Endodermal cell (in vitro differentiated cells): ENCODE measurements around the gene PPP4R2. TPM values are rescaled to one million over a fixed set of nuclear protein-coding genes. Genes with fewer than 3 reads are reported as not detected.
"Not testable (repeated sequence)": the region's sequence is repeated elsewhere in the genome, so short reads cannot be mapped to it uniquely, and the experiment has no call there.

Experiments
- DNase-seq: peaks from one replicate; pipeline ENCODE4 v3.0.0-alpha.2; 2017
- H3K27ac ChIP-seq: 2 replicates; pipeline ENCODE4 v1.5.1; 2013; ENCODE audit warnings: mild to moderate bottlenecking, low read depth, low read length, moderate library complexity
- H3K27me3 ChIP-seq: 2 replicates; pipeline ENCODE4 v1.6.1; 2013; ENCODE audit warnings: mild to moderate bottlenecking, low read length, moderate library complexity; ENCODE audit not compliant: insufficient read depth, control insufficient read depth, poor library complexity, severe bottlenecking
- H3K36me3 ChIP-seq: 2 replicates; pipeline ENCODE4 v1.7.0; 2013; ENCODE audit warnings: mild to moderate bottlenecking, low read length, moderate library complexity; ENCODE audit not compliant: control insufficient read depth, insufficient read depth
- H3K4me1 ChIP-seq: one replicate; pipeline ENCODE4 v1.7.0; 2013; ENCODE audit warnings: low read length; ENCODE audit not compliant: control insufficient read depth, insufficient read depth
- H3K4me3 ChIP-seq: 2 replicates; pipeline ENCODE4 v1.5.1; 2013; ENCODE audit warnings: mild to moderate bottlenecking, low read length, moderate library complexity
- H3K9ac ChIP-seq: 2 replicates; pipeline ENCODE4 v1.6.1; 2013; ENCODE audit warnings: mild to moderate bottlenecking, low read length, moderate library complexity; ENCODE audit not compliant: poor library complexity, severe bottlenecking; ENCODE audit errors: extremely low read depth
- H3K9me3 ChIP-seq: 2 replicates; pipeline ENCODE4 v1.6.1; 2013; ENCODE audit warnings: mild to moderate bottlenecking, low read length, moderate library complexity; ENCODE audit not compliant: control insufficient read depth
- H3K27ac Mint-ChIP-seq: 2 replicates; pipeline ENCODE4 v1.8.0; 2020; ENCODE audit warnings: mixed read lengths
- H3K27me3 Mint-ChIP-seq: 2 replicates; pipeline ENCODE4 v1.8.0; 2021; ENCODE audit warnings: mild to moderate bottlenecking, mixed read lengths; ENCODE audit not compliant: insufficient read depth
- H3K36me3 Mint-ChIP-seq: 2 replicates; pipeline ENCODE4 v1.8.0; 2020; ENCODE audit warnings: low read depth, mixed read lengths
- H3K4me1 Mint-ChIP-seq: 2 replicates; pipeline ENCODE4 v1.8.0; 2020; ENCODE audit warnings: mixed read lengths
- H3K4me3 Mint-ChIP-seq: 2 replicates; pipeline ENCODE4 v1.8.0; 2020; ENCODE audit warnings: mild to moderate bottlenecking, moderate library complexity, mixed read lengths
- H3K9me3 Mint-ChIP-seq: 2 replicates; pipeline ENCODE4 v1.8.0; 2020; ENCODE audit warnings: mild to moderate bottlenecking, mixed read lengths
- WGBS, 2 experiments: methylation state at CpG; one replicate each; pipeline versions ENCODE4 v1.1.5 to v1.1.7; 2013; ENCODE audit warnings: missing lambda C conversion rate in 2 of 2, mixed read lengths in 1 of 2; ENCODE audit not compliant: insufficient coverage in 1 of 2, insufficient read length in 1 of 2; 5-methylcytosine and 5-hydroxymethylcytosine counted together
- total RNA-seq, 2 donors: library from RNA; stranded (reverse); fragmentation: NEBNext Ultra II Directional in 1 of 2; extraction: Animal tissue kit (Norgen Biotek cat#: 25700) in 1 of 2; gene quantifications; 2 replicates in 1 of 2; 3 replicates in 1 of 2; pipeline ENCODE4 v1.2.1, GENCODE V29; 2021
- TF ChIP-seq, protein P1 (sequence below): fragments of 200-600 bp; sonication (generic); conservative IDR thresholded peaks from 2 replicates; pipeline ENCODE4 v1.5.0; 2021; ENCODE audit warnings: antibody characterized with exemption, mild to moderate bottlenecking

PPP4R2 gene
- total RNA-seq, 2 donors from 2014 or later: 133 to 157 TPM

DNA sequence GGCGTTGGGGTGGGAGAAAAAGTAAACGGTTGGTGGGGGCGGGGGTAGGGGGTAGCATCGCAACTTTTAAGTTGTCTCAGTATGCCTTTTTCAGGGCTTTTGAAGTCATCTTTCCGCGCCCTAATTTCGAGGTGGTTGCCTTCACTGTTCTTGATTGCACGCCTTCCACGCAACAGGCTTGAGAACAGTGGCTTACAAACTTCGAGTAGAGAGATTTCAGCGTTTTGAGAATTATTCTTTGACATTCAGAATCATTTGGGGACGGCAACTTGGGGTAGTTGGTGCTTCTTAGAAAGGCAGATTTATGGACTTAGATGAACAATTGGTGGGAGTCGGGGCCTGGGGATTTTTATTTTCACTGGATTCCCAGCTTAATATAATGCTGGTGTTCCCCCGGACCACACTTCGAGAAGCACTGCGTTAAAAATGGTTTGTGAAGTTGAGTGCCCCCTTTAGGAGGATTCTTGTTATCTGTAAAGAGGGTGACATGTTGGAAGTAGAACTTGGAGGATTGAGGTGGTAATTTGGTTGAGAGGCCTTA is 880 bp downstream of the PPP4R2 start:
- Histone ChIP-seq H3K27me3 (no peaks in the 10 kb centered on the region), H3K4me3 (peak overlapping the region; percentile 100), H3K4me1 (no peaks in the 10 kb centered on the region), H3K9ac (peak overlapping the region; percentile 99), H3K36me3 (peaks cover 45% of the 10 kb centered on the region), H3K27ac (peak overlapping the region; percentile 96), H3K9me3 (no peaks in the 10 kb centered on the region)
- WGBS, 2 experiments: 0% methylated on average over 12 to 16 of the region's 16 CpGs
- Mint-ChIP-seq H3K4me3 (peak overlapping the region; percentile 86), H3K4me1 (peaks cover 26% of the 10 kb centered on the region), H3K9me3 (no peaks in the 10 kb centered on the region), H3K36me3 (peaks cover 41% of the 10 kb centered on the region), H3K27ac (peak overlapping the region; percentile 87), H3K27me3 (no peaks in the 10 kb centered on the region)
- TF ChIP-seq, protein P1, sequence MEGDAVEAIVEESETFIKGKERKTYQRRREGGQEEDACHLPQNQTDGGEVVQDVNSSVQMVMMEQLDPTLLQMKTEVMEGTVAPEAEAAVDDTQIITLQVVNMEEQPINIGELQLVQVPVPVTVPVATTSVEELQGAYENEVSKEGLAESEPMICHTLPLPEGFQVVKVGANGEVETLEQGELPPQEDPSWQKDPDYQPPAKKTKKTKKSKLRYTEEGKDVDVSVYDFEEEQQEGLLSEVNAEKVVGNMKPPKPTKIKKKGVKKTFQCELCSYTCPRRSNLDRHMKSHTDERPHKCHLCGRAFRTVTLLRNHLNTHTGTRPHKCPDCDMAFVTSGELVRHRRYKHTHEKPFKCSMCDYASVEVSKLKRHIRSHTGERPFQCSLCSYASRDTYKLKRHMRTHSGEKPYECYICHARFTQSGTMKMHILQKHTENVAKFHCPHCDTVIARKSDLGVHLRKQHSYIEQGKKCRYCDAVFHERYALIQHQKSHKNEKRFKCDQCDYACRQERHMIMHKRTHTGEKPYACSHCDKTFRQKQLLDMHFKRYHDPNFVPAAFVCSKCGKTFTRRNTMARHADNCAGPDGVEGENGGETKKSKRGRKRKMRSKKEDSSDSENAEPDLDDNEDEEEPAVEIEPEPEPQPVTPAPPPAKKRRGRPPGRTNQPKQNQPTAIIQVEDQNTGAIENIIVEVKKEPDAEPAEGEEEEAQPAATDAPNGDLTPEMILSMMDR: peak; percentile 74
- DNase-seq: peak; percentile 68

DNA sequence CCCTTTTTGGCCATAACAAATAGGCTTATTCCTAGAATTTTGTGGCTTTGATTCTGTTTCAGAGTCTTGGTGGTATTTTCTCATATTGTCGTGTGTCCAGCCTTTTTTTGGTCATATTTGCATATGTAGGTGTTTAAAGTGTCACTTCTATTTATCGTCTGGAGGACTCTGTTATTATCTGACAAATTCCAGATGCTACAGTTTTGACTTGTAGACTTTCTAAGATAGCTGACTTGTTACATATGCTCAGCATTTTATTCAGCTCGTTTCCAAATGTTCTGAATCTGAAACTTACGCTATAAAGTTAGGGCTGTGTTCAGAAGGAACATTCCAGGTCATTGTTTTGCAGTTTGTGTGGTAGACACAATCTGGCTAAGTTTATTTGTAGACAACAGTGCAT is 1.9 kb downstream of the PPP4R2 start:
- TF ChIP-seq, protein P1: no peak
- WGBS, 2 experiments: 20 to 49% methylated on average over 2 to 4 of the region's 4 CpGs
- Histone ChIP-seq H3K36me3 (peaks cover 54% of the 10 kb centered on the region), H3K9ac (peak overlapping the region; percentile 99), H3K27ac (no peak overlapping the region), H3K27me3 (no peaks in the 10 kb centered on the region), H3K4me1 (no peaks in the 10 kb centered on the region), H3K4me3 (peak overlapping the region; percentile 100), H3K9me3 (no peaks in the 10 kb centered on the region)
- DNase-seq: no peak
- Mint-ChIP-seq H3K36me3 (peaks cover 47% of the 10 kb centered on the region), H3K4me1 (peaks cover 28% of the 10 kb centered on the region), H3K27ac (peak overlapping the region; percentile 79), H3K27me3 (no peaks in the 10 kb centered on the region), H3K4me3 (peak overlapping the region; percentile 86), H3K9me3 (no peaks in the 10 kb centered on the region)

DNA sequence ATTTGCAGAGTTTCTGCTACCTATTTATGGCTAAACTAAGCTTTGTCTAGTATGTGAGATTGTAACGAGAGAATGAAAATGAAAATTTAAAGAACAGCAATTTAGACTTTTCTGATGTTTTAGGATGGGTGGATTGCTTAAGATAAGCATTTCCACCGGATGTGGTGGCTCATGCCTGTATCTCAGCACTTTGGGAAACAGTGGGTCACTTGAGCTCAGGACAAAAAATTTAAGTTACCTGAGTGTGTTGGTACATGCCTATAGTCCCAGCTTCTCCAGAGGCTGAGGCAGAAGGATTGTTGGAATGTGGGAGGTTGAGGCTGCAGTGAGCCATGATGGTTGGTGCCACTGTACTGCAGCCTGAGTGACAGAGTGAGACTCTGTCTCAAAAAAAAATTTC is 3.3 kb downstream of the PPP4R2 start:
- H3K4me1 Mint-ChIP-seq: peaks cover 26% of the 10 kb centered on the region
- H3K27ac Mint-ChIP-seq: no peak overlapping the region
- Histone ChIP-seq H3K27ac (no peak overlapping the region), H3K36me3 (peaks cover 69% of the 10 kb centered on the region), H3K4me1 (no peaks in the 10 kb centered on the region), H3K9me3 (no peaks in the 10 kb centered on the region), H3K27me3 (no peaks in the 10 kb centered on the region), H3K9ac (peak overlapping the region; percentile 14), H3K4me3 (peak overlapping the region; percentile 100)
- no peaks in the 10 kb centered on the region for H3K27me3 Mint-ChIP-seq
- H3K4me3 Mint-ChIP-seq: peak overlapping the region; percentile 86
- no peaks in the 10 kb centered on the region for H3K9me3 Mint-ChIP-seq
- H3K36me3 Mint-ChIP-seq: peaks cover 61% of the 10 kb centered on the region
- TF ChIP-seq, protein P1: no peak
- DNase-seq: no peak
- 94 to 96% methylated on average over 2 of the region's 2 CpGs for WGBS, 2 experiments

DNA sequence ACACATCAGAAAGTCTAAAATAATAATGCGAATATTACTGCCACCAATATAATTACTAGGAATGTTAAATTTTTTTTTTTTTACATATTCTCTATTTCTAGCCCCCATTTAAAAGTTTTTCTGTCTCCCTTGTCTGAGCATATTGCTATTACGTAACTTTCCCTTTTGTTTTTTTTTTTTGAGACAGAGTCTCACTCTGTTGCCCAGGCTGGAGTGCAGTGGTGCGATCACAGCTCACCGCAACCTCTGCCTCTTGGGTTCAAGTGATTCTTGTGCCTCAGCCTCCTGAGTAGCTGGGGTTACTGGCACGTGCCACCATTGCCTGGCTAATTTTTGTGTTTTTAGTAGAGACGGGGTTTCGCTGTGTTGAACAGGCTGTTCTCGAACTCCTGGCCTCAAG is 6.4 kb downstream of the PPP4R2 start:
- DNase-seq, H3K4me3 Mint-ChIP-seq, H3K27me3 ChIP-seq, H3K27me3 Mint-ChIP-seq, H3K27ac ChIP-seq, H3K9ac ChIP-seq, H3K27ac Mint-ChIP-seq, H3K9me3 Mint-ChIP-seq, H3K4me3 ChIP-seq, H3K4me1 ChIP-seq, H3K9me3 ChIP-seq: not testable (repeated sequence)
- Mint-ChIP-seq H3K36me3 (peaks cover 81% of the 10 kb centered on the region), H3K4me1 (peaks cover 24% of the 10 kb centered on the region)
- WGBS, 2 experiments: 82 to 90% methylated on average over 7 to 8 of the region's 8 CpGs
- peaks cover 94% of the 10 kb centered on the region for H3K36me3 ChIP-seq
